H1 (cell line): ENCODE measurements around the gene EXOC2. TPM values are rescaled to one million over a fixed set of nuclear protein-coding genes. Genes with fewer than 3 reads are reported as not detected.

Source experiments
- CTCF ChIA-PET: fragments of 300-600 bp; sonication (Branson Sonifier 250); formaldehyde crosslinking; loops from one replicate; lab custom pipeline; 2021; ENCODE audit not compliant: partially characterized antibody; lab: Charles Lee
- POLR2A ChIA-PET: fragments of 300-600 bp; sonication (Branson Sonifier 250); formaldehyde crosslinking; loops from one replicate; lab custom pipeline; 2021; ENCODE audit warnings: inconsistent platforms; ENCODE audit not compliant: partially characterized antibody; lab: Charles Lee
- DNase-seq, 2 experiments: peaks; one replicate each; pipeline versions ENCODE4 v3.0.0 to v3.0.0-alpha.2; 2010 to 2022; ENCODE audit warnings: low spot score in 2 of 2, low read depth in 1 of 2, mixed read lengths in 1 of 2
- FAIRE-seq: peaks from 2 replicates; lab custom pipeline; 2011; peaks lifted over from hg19 to GRCh38; lab: Jason Lieb, UNC
- H2AFZ ChIP-seq: 2 replicates; pipeline ENCODE4 v1.8.1; 2012; ENCODE audit warnings: low read length, inconsistent platforms
- H2AK5ac ChIP-seq: 2 replicates; pipeline ENCODE4 v1.6.1; 2013; ENCODE audit warnings: low read depth, low read length
- H2BK120ac ChIP-seq: replicated peaks from 2 replicates; pipeline ENCODE3; 2013; ENCODE audit warnings: low read depth, low read length, inconsistent platforms
- H2BK12ac ChIP-seq: 2 replicates; pipeline ENCODE4 v1.6.1; 2013; ENCODE audit warnings: low read depth, low read length
- H2BK15ac ChIP-seq: 2 replicates; pipeline ENCODE4 v1.6.1; 2013; ENCODE audit warnings: low read length
- H2BK20ac ChIP-seq: 2 replicates; pipeline ENCODE4 v1.6.1; 2013; ENCODE audit warnings: low read length
- H2BK5ac ChIP-seq: 2 replicates; pipeline ENCODE4 v1.6.1; 2013; ENCODE audit warnings: low read depth, low read length
- H3K14ac ChIP-seq: 2 replicates; pipeline ENCODE4 v1.6.1; 2013; ENCODE audit warnings: inconsistent platforms; ENCODE audit not compliant: insufficient read length
- H3K18ac ChIP-seq: 2 replicates; pipeline ENCODE4 v1.6.1; 2013; ENCODE audit warnings: low read length; ENCODE audit errors: extremely low read depth
- H3K23ac ChIP-seq: 2 replicates; pipeline ENCODE4 v1.6.1; 2013; ENCODE audit warnings: inconsistent platforms; ENCODE audit not compliant: insufficient read length
- H3K23me2 ChIP-seq: 2 replicates; pipeline ENCODE4 v1.6.1; 2013; ENCODE audit warnings: low read depth, low read length
- H3K27ac ChIP-seq: 2 replicates; pipeline ENCODE4 v1.6.1; 2011; ENCODE audit warnings: low read depth, low read length, inconsistent platforms
- H3K27me3 ChIP-seq, 4 experiments: replicated peaks in 1 of 4; 1 replicate in 1 of 4; 2 replicates in 3 of 4; pipeline versions ENCODE4 v1.6.1 to v1.8.1; 2011 to 2013; ENCODE audit warnings: low read length in 3 of 4, mild to moderate bottlenecking in 3 of 4, inconsistent platforms in 2 of 4, mixed read lengths in 2 of 4, moderate library complexity in 1 of 4; ENCODE audit not compliant: control insufficient read depth in 3 of 4, insufficient read depth in 3 of 4; ENCODE audit errors: extremely low read depth in 1 of 4
- H3K36me3 ChIP-seq, 4 experiments: 2 replicates each; pipeline versions ENCODE4 v1.6.1 to v1.8.1; 2011 to 2013; ENCODE audit warnings: mild to moderate bottlenecking in 4 of 4, low read length in 3 of 4, moderate library complexity in 2 of 4, control low read depth in 1 of 4, inconsistent platforms in 1 of 4; ENCODE audit not compliant: insufficient read depth in 4 of 4, control insufficient read depth in 2 of 4
- H3K4ac ChIP-seq: replicated peaks from 2 replicates; pipeline ENCODE3; 2013; ENCODE audit warnings: low read length, low read depth, mixed read lengths, inconsistent platforms; ENCODE audit not compliant: insufficient read length
- H3K4me1 ChIP-seq, 4 experiments: replicated peaks in 1 of 4; 1 replicate in 1 of 4; 2 replicates in 3 of 4; pipeline versions ENCODE4 v1.6.1 to v1.8.1; 2011 to 2013; ENCODE audit warnings: low read length in 3 of 4, inconsistent platforms in 2 of 4, mixed read lengths in 1 of 4; ENCODE audit not compliant: insufficient read depth in 4 of 4, control insufficient read depth in 3 of 4
- H3K4me2 ChIP-seq, 2 experiments: 2 replicates each; pipeline versions ENCODE4 v1.6.1 to v1.8.1; 2011 to 2013; ENCODE audit warnings: low read depth in 2 of 2, low read length in 2 of 2, control low read depth in 1 of 2, inconsistent platforms in 1 of 2, mild to moderate bottlenecking in 1 of 2; ENCODE audit not compliant: insufficient read depth in 1 of 2
- H3K4me3 ChIP-seq, 4 experiments: fragments of 200-600, 300-600 bp in 1 of 4; sonication (generic), shearing (Covaris generic), sonication (Bioruptor Twin) in 1 of 4; 2 replicates each; pipeline versions ENCODE4 v1.5.1 to v1.8.1; 2011 to 2016; ENCODE audit warnings: low read length in 4 of 4, low read depth in 3 of 4, control low read depth in 2 of 4, inconsistent platforms in 2 of 4, mild to moderate bottlenecking in 2 of 4, mixed read lengths in 1 of 4, moderate library complexity in 1 of 4; ENCODE audit not compliant: insufficient read depth in 2 of 4; ENCODE audit errors: extremely low read depth in 1 of 4
- H3K56ac ChIP-seq: replicated peaks from 2 replicates; pipeline ENCODE3; 2013; ENCODE audit warnings: low read depth, mild to moderate bottlenecking, mixed read lengths, low read length, inconsistent platforms; ENCODE audit not compliant: insufficient read length
- H3K79me1 ChIP-seq: 2 replicates; pipeline ENCODE4 v1.6.1; 2013; ENCODE audit warnings: low read depth, low read length, control low read depth
- H3K79me2 ChIP-seq, 2 experiments: 2 replicates each; pipeline versions ENCODE4 v1.6.1 to v1.8.1; 2012 to 2013; ENCODE audit warnings: low read length in 2 of 2, mild to moderate bottlenecking in 2 of 2, inconsistent platforms in 1 of 2; ENCODE audit not compliant: insufficient read depth in 2 of 2, control insufficient read depth in 1 of 2
- H3K9ac ChIP-seq, 4 experiments: replicated peaks in 1 of 4; 1 replicate in 1 of 4; 2 replicates in 3 of 4; pipeline versions ENCODE4 v1.6.1 to v1.8.1; 2011 to 2013; ENCODE audit warnings: low read depth in 3 of 4, low read length in 3 of 4, control low read depth in 2 of 4, mild to moderate bottlenecking in 2 of 4, moderate library complexity in 2 of 4, inconsistent platforms in 1 of 4; ENCODE audit errors: extremely low read depth in 1 of 4
- H3K9me3 ChIP-seq, 2 experiments: 2 replicates each; pipeline versions ENCODE4 v1.6.1 to v1.8.1; 2012 to 2013; ENCODE audit warnings: mild to moderate bottlenecking in 2 of 2, moderate library complexity in 2 of 2, control low read depth in 1 of 2, inconsistent platforms in 1 of 2, low read depth in 1 of 2, low read length in 1 of 2, mixed read lengths in 1 of 2; ENCODE audit not compliant: insufficient read depth in 2 of 2
- H4K20me1 ChIP-seq, 2 experiments: replicated peaks in 1 of 2; 2 replicates each; pipeline versions ENCODE3 to v1.8.1; 2011 to 2013; ENCODE audit warnings: inconsistent platforms in 2 of 2, low read length in 2 of 2, mild to moderate bottlenecking in 1 of 2; ENCODE audit not compliant: insufficient read depth in 2 of 2, control insufficient read depth in 1 of 2
- H4K5ac ChIP-seq: 2 replicates; pipeline ENCODE4 v1.6.1; 2013; ENCODE audit warnings: low read length, low read depth, mixed read lengths, inconsistent platforms; ENCODE audit not compliant: insufficient read length
- H4K8ac ChIP-seq: 2 replicates; pipeline ENCODE4 v1.8.0; 2013; ENCODE audit warnings: mild to moderate bottlenecking, moderate library complexity, low read length, inconsistent platforms; ENCODE audit not compliant: insufficient read depth; ENCODE audit errors: extremely low read depth
- H4K91ac ChIP-seq: replicated peaks from 2 replicates; pipeline ENCODE3; 2013; ENCODE audit warnings: low read length, mixed read lengths, inconsistent platforms; ENCODE audit not compliant: insufficient read length
- ATF2 ChIP-seq: IDR thresholded peaks from 2 replicates; pipeline ENCODE4 v1.6.1; 2012; ENCODE audit warnings: low read length, inconsistent platforms
- BCL11A ChIP-seq, 2 experiments: IDR thresholded peaks; one replicate each; pipeline ENCODE4 v1.6.1; 2011; ENCODE audit warnings: low read depth in 2 of 2, low read length in 2 of 2, mild to moderate bottlenecking in 2 of 2
- CBX5 ChIP-seq: fragments of 300-800, 300-1000 bp; sonication (generic); IDR thresholded peaks from 2 replicates; pipeline ENCODE4 v1.7.1; 2016; ENCODE audit warnings: antibody characterized with exemption, low read length, low read depth
- CEBPB ChIP-seq: IDR thresholded peaks from 2 replicates; pipeline ENCODE4 v1.6.1; 2012; ENCODE audit warnings: low read depth, low read length
- CTBP2 ChIP-seq: IDR thresholded peaks from 2 replicates; pipeline ENCODE4 v1.7.0; 2011; ENCODE audit warnings: borderline replicate concordance, mild to moderate bottlenecking, moderate library complexity, mixed read lengths, low read length; ENCODE audit not compliant: insufficient read depth, insufficient read length
- EP300 ChIP-seq, 2 experiments: IDR thresholded peaks; 1 replicate in 1 of 2; 2 replicates in 1 of 2; pipeline ENCODE4 v1.6.1; 2011 to 2012; ENCODE audit warnings: low read depth in 2 of 2, low read length in 2 of 2, mild to moderate bottlenecking in 2 of 2, borderline replicate concordance in 1 of 2, inconsistent platforms in 1 of 2, moderate library complexity in 1 of 2
- HDAC6 ChIP-seq: IDR thresholded peaks from one replicate; pipeline ENCODE4 v1.7.1; 2012; ENCODE audit warnings: low read depth, mild to moderate bottlenecking, inconsistent platforms, low read length, moderate library complexity
- SIN3A ChIP-seq, 2 experiments: IDR thresholded peaks in 1 of 2; conservative IDR thresholded peaks in 1 of 2; 2 replicates each; pipeline ENCODE4 v1.6.1; 2011 to 2012; ENCODE audit warnings: low read length in 2 of 2, improper control_type of control experiment in 1 of 2, low read depth in 1 of 2, mild to moderate bottlenecking in 1 of 2
- SP2 ChIP-seq: IDR thresholded peaks from 2 replicates; pipeline ENCODE4 v1.6.1; 2012; ENCODE audit warnings: mild to moderate bottlenecking, low read length, inconsistent platforms
- TEAD4 ChIP-seq: IDR thresholded peaks from 2 replicates; pipeline ENCODE4 v1.6.1; 2012; ENCODE audit warnings: low read depth, low read length, inconsistent platforms, mixed read lengths
- WGBS, 2 experiments: shearing (Covaris generic) in 1 of 2; methylation state at CpG; one replicate each; pipeline versions ENCODE4 v1.1.6 to v1.1.7; 2013 to 2015; ENCODE audit warnings: low lambda C conversion rate in 2 of 2, mixed read lengths in 2 of 2, inconsistent platforms in 1 of 2, low coverage in 1 of 2, missing lambda C conversion rate in 1 of 2; ENCODE audit not compliant: insufficient replicate concordance in 2 of 2, insufficient coverage in 1 of 2, insufficient read length in 1 of 2; ENCODE audit errors: extremely low coverage in 1 of 2, missing lambda C conversion rate in 1 of 2; 5-methylcytosine and 5-hydroxymethylcytosine counted together
- polyA plus RNA-seq, 7 experiments: library from polyadenylated mRNA; depleted of rRNA in 3 of 7; stranded (reverse) in 5 of 7; unstranded in 2 of 7; fragments of >200 nt in 5 of 7; fragments of 200-250 nt in 2 of 7; gene quantifications; 1 replicate in 5 of 7; 2 replicates in 1 of 7; 4 replicates in 1 of 7; pipeline versions ENCODE4 v1.2.1 to v1.2.3, GENCODE V29; 2011 to 2013; ENCODE audit warnings: missing spikeins in 2 of 7, mixed read lengths in 2 of 7
- total RNA-seq: library from RNA; stranded (reverse); fragmentation: NEBNext Ultra II Directional; extraction: Animal tissue kit (Norgen Biotek cat#: 25700); gene quantifications from 2 replicates; pipeline ENCODE4 v1.2.1, GENCODE V29; 2021

EXOC2 gene
- total and polyA plus RNA-seq, 2 of the 8 experiments (the other 6 are each of a cell fraction or from before 2014, with no cell fraction given): 25.5 to 44.4 TPM

GRCh38 chr6:572596-573265, 120.2 kb downstream of the EXOC2 start:
- Histone ChIP-seq H2BK12ac (no peak overlapping the region), H3K4me3 (no peak overlapping the region), H3K36me3 (peaks cover 0 to 34% (median 13%) of the 10 kb centered on the region in 4 experiments; a peak in 5 of 8 replicates), H3K4me1 (no peaks in the 10 kb centered on the region), H2AFZ (no peak overlapping the region), H3K9me3 (peaks cover 7 to 9% of the 10 kb centered on the region in 2 experiments), H3K27me3 (no peaks in the 10 kb centered on the region), H4K91ac (no peak overlapping the region), H3K56ac (no peak overlapping the region), H2BK20ac (no peak overlapping the region), H4K5ac (no peak overlapping the region), H4K20me1 (peaks cover 0 to 2% of the 10 kb centered on the region in 2 experiments), H2AK5ac (no peak overlapping the region), H3K79me2 (no peaks in the 10 kb centered on the region), H3K27ac (no peak overlapping the region), H4K8ac (no peak overlapping the region), H2BK120ac (no peak overlapping the region), H3K14ac (no peak overlapping the region), H3K23me2 (no peaks in the 10 kb centered on the region), H2BK5ac (no peak overlapping the region), H3K79me1 (no peaks in the 10 kb centered on the region; the same call in 1 of the 2 replicates), H3K18ac (no peak overlapping the region), H3K4ac (no peak overlapping the region), H3K23ac (no peak overlapping the region), H3K9ac (no peak overlapping the region), H2BK15ac (no peak overlapping the region), H3K4me2 (no peak overlapping the region)
- ChIA-PET CTCF (interaction anchor here (1.3 to 1.6 kb wide), 2 partner anchors 20 to 21 kb away, joined by 3 to 5 read pairs; no protein-coding TSS in a partner anchor), POLR2A (interaction anchor here (1.1 kb wide), 1 partner anchor 13 kb away, joined by 3 read pairs; no protein-coding TSS in a partner anchor)
- no peak for FAIRE-seq
- WGBS, 2 experiments: 85% methylated on average over 15 of the region's 16 CpGs; no CpG with 5 or more reads in 1 of the 2 experiments
- DNase-seq: no peak
- no peak for TF ChIP-seq HDAC6
- no peak for TF ChIP-seq ATF2
- TF ChIP-seq BCL11A (IDR thresholded peaks at IDR 0.05; ENCODE audit: low read depth in 2 of 2, low read length in 2 of 2): no peak
- no peak for TF ChIP-seq SP2
- no peak for TF ChIP-seq CBX5
- no peak for TF ChIP-seq TEAD4
- TF ChIP-seq CEBPB: no peak
- no peak for TF ChIP-seq SIN3A (conservative IDR thresholded peaks at IDR 0.05 in 1 of 2, IDR thresholded peaks at IDR 0.05 in 1 of 2; ENCODE audit: low read depth in 1 of 2, low read length in 2 of 2)
- TF ChIP-seq CTBP2: no peak
- TF ChIP-seq EP300 (IDR thresholded peaks at IDR 0.05; ENCODE audit: borderline replicate concordance in 1 of 2, low read depth in 2 of 2, low read length in 2 of 2): no peak
